NT2/D1 (cell line): ENCODE results near the gene PEF1.

ENCODE experiments used
- SUZ12 ChIP-seq: IDR thresholded peaks from 2 replicates; pipeline ENCODE4 v1.6.1; 2011; ENCODE audit not compliant: insufficient read length, insufficient read depth; ENCODE audit errors: extremely low read depth
- YY1 ChIP-seq: IDR thresholded peaks from 2 replicates; pipeline ENCODE4 v1.6.1; 2011; ENCODE audit not compliant: insufficient read length, insufficient read depth
- ZNF274 ChIP-seq: IDR thresholded peaks from 2 replicates; pipeline ENCODE4 v1.6.1; 2011; ENCODE audit warnings: mild to moderate bottlenecking, low read depth, low read length

DNA sequence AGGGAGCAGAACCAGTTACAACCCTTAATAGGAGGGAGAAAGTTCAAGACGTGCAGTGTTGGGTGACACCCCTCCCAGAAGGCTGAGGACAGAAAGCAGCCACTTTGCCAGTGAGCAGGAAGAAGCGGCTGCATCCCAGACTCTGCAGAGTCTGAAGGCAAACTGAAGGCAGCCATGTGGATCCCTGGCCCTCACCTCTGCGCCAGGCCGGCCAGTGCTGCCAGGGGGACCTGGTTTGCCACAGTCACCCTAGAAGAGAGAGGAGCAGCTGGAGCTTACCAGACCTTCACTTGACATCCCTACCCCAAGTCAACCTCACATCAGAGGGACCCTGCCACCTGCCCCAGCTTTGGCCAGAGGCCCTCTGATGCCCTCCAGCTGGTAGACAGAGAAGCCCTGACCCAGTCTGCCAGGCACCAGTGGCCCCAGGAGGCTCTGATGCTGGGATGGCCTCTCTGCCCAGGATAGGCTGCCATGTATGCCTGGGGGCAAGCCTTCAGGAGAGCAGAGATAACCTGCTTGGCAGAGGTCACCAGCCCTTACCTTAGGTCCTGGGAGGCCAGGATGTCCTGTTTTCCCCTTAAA is 16.3 kb upstream of the PEF1 start:
- TF ChIP-seq ZNF274, result no peak
- TF ChIP-seq YY1, result no peak
- TF ChIP-seq SUZ12, result no peak
